ENCODE results near the gene UMOD.

The UMOD gene

DNA sequence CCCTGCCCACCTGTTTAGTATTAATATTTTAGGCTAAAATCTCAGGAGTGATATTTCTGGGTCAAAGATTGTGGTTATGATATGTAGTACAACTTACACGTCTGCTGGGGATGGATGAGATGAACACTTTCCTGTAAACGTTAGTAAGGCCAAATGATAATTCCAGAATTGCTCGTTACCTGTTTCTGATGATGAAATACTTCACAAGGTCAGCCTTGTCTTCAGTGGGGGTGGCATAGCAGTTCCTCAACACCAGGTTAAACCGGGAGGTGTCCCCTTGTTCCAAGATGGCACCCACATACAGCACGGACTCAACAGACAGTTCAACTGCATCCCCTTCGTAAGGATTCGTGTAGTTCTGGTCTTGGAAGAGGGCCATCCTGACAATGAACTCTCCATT is 34.5 kb downstream of the UMOD start:
- Histone ChIP-seq H3K27ac (ENCODE audit: low read depth, low read length, poor library complexity, severe bottlenecking) (no peak overlapping the region), H3K4me2 (ENCODE audit: low read length) (no peak overlapping the region), H3K9me2 (ENCODE audit: low read depth, low read length) (no peaks in the 10 kb centered on the region), H3K4me3 (ENCODE audit: low read depth, low read length, poor library complexity, severe bottlenecking) (no peak overlapping the region), H3K9me3 (ENCODE audit: low read length) (no peaks in the 10 kb centered on the region), H4K20me1 (ENCODE audit: insufficient read depth, low read length) (no peaks in the 10 kb centered on the region), H2AFZ (ENCODE audit: low read length) (no peak overlapping the region), H3K4me1 (ENCODE audit: insufficient read depth, low read length, severe bottlenecking) (no peaks in the 10 kb centered on the region), H3K9ac (ENCODE audit: low read length) (no peak overlapping the region), H3K79me2 (ENCODE audit: insufficient read depth, low read length) (no peaks in the 10 kb centered on the region), H3K27me3 (ENCODE audit: insufficient read depth, low read length) (no peaks in the 10 kb centered on the region), H3K36me3 (ENCODE audit: insufficient read depth, low read length) (no peaks in the 10 kb centered on the region), H3F3A (ENCODE audit: insufficient read depth, low read length) (no peaks in the 10 kb centered on the region)
- TF ChIP-seq CTCF (IDR thresholded peaks at IDR 0.05; ENCODE audit: low read length) (no peak), EZH2 (IDR thresholded peaks at IDR 0.05; ENCODE audit: borderline replicate concordance, low read length) (no peak)

DNA sequence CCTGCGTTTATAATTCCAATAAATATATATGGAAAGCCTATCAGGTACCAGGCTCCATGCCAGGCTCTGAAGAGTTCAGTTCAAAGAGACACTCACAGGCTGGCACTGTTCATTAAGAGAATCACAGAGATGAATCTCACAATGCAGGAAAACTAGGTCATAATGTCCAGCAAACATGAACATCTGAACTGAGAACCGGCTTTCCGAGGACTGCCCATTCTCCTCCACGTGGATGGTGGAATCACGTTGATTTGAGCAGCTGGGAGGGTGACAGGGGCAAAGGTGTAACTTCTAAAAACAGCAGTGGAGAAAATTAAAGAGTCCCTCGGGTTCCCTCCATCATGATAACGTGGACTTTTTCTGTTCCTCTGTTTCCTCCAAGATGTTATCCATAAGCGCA is 35.4 kb downstream of the UMOD start:
- no peak for TF ChIP-seq CTCF (IDR thresholded peaks at IDR 0.05; ENCODE audit: low read length)
- TF ChIP-seq EZH2 (IDR thresholded peaks at IDR 0.05; ENCODE audit: borderline replicate concordance, low read length), result no peak
- Histone ChIP-seq H3K4me3 (ENCODE audit: low read depth, low read length, poor library complexity, severe bottlenecking) (no peak overlapping the region), H3K27ac (ENCODE audit: low read depth, low read length, poor library complexity, severe bottlenecking) (no peak overlapping the region), H3K79me2 (ENCODE audit: insufficient read depth, low read length) (no peaks in the 10 kb centered on the region), H3K36me3 (ENCODE audit: insufficient read depth, low read length) (no peaks in the 10 kb centered on the region), H3K4me1 (ENCODE audit: insufficient read depth, low read length, severe bottlenecking) (no peaks in the 10 kb centered on the region), H3K9me2 (ENCODE audit: low read depth, low read length) (no peaks in the 10 kb centered on the region), H3K9ac (ENCODE audit: low read length) (no peak overlapping the region), H3K4me2 (ENCODE audit: low read length) (no peak overlapping the region), H2AFZ (ENCODE audit: low read length) (no peak overlapping the region), H3F3A (ENCODE audit: insufficient read depth, low read length) (no peaks in the 10 kb centered on the region), H3K27me3 (ENCODE audit: insufficient read depth, low read length) (no peaks in the 10 kb centered on the region), H4K20me1 (ENCODE audit: insufficient read depth, low read length) (no peaks in the 10 kb centered on the region), H3K9me3 (ENCODE audit: low read length) (no peaks in the 10 kb centered on the region)

DNA sequence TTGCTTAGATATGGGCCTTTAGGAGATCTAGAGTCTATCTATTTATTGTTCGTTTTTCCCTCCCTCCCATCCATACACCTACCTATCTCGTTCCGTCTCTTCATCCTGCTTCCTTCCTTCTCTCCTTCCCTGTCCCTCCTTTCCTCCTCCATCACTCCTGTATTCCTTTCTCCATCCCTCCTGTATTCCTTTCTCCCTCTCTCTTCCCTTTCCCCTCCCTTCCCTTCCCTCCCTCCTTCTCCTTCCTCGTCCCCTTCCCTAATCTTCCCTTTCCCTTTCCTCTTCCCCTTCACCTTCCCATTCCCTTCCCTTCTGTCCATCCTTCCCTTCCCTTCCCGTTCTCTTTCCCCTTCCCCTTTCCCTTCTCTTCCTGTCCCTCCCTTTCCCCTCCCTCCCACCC is 35.8 kb downstream of the UMOD start:
- TF ChIP-seq EZH2 (IDR thresholded peaks at IDR 0.05; ENCODE audit: borderline replicate concordance, low read length) (no peak), CTCF (IDR thresholded peaks at IDR 0.05; ENCODE audit: low read length) (no peak)
- H3K9me2 ChIP-seq (ENCODE audit: low read depth, low read length), result no peaks in the 10 kb centered on the region
- no peaks in the 10 kb centered on the region for H3K36me3 ChIP-seq (ENCODE audit: insufficient read depth, low read length)
- H4K20me1 ChIP-seq (ENCODE audit: insufficient read depth, low read length), result no peaks in the 10 kb centered on the region
- H3K9me3 ChIP-seq (ENCODE audit: low read length), result no peaks in the 10 kb centered on the region
- H3K4me3 ChIP-seq (ENCODE audit: low read depth, low read length, poor library complexity, severe bottlenecking), result no peak overlapping the region
- no peak overlapping the region for H2AFZ ChIP-seq (ENCODE audit: low read length)
- H3K27me3 ChIP-seq (ENCODE audit: insufficient read depth, low read length), result no peaks in the 10 kb centered on the region
- H3K79me2 ChIP-seq (ENCODE audit: insufficient read depth, low read length), result no peaks in the 10 kb centered on the region
- no peak overlapping the region for H3K27ac ChIP-seq (ENCODE audit: low read depth, low read length, poor library complexity, severe bottlenecking)
- no peak overlapping the region for H3K9ac ChIP-seq (ENCODE audit: low read length)
- H3K4me2 ChIP-seq (ENCODE audit: low read length), result no peak overlapping the region
- H3K4me1 ChIP-seq (ENCODE audit: insufficient read depth, low read length, severe bottlenecking), result no peaks in the 10 kb centered on the region
- no peaks in the 10 kb centered on the region for H3F3A ChIP-seq (ENCODE audit: insufficient read depth, low read length)

All from OCI-LY1 (cell line).